ENCODE data around the gene ATP12A.
"Not testable (repeated sequence)": the region's sequence is repeated elsewhere in the genome, so short reads cannot be mapped to it uniquely, and the experiment has no call there.

ATP12A gene

GRCh38 chr13:24688950-24689349, 8.7 kb downstream of the ATP12A start:
- DNase-seq (ENCODE audit: low spot score) = no peak

DNA sequence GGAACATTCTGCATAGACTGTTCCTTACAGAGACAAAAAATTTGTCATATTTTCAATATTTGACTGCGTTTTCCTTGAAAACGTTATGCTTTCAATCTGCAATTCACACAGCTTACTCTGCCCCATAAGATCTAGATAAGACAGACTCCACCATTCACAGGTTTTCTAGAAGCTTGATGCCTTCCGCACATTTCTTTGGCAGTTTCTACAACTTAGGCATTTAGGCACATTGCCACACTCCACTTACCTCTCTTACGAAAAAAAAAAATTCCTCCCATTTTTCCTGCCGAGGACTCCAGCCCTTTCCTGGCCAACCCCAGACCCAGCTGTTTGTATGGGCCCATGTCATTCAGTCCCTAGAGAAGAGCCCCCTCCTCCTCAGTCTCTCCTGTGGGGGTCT, 11.2 kb downstream of the ATP12A start:
- no peak for DNase-seq (ENCODE audit: low spot score)

DNA sequence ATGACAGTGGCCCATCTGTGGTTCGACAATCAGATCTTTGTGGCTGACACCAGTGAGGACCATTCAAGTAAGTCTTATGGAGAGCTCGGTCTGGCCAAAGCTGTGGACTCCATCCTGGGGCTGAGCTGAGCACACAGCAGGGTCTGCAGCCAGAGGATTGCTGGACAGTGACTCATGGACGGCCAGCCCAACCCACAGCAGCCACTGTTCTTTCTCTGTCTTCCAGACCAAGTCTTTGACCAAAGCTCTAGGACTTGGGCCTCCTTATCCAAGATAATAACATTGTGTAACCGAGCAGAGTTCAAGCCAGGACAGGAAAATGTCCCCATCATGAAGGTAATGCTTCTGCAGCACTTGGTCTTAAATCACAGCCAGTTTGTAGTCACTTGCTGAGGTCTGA, 12.4 kb downstream of the ATP12A start:
- DNase-seq (ENCODE audit: low spot score) = no peak

- DNase-seq (ENCODE audit: low spot score) = peak; percentile 89
Observed at GRCh38 chr13:24693862-24694471, 13.8 kb downstream of the ATP12A start.

DNA sequence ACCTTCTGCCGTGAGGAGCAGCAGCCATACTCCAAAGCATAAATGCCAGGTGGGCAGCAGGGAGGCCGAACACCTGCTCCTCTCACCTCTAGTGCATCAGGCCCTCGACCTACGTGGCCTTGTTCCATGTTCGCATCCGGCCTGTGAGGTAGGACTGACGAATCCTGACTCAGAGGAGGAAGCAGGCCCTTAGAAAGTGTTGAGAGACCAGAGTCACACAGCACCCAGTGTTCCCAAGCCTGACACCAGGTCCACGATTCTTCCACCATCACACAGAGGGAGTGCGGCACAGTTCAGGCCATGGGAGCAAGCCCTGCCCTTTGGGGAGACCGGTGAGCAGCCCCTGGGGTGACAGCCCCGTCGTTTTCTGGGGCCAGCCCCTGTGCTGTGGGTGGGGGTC, 14.7 kb downstream of the ATP12A start:
- DNase-seq (ENCODE audit: low spot score) = no peak

GRCh38 chr13:24698686-24699085, 18.5 kb downstream of the ATP12A start:
- DNase-seq (ENCODE audit: low spot score) = no peak

- no peak for DNase-seq (ENCODE audit: low spot score)
Observed at GRCh38 chr13:24699541-24699940, 19.3 kb downstream of the ATP12A start.

- no peak for DNase-seq (ENCODE audit: low spot score)
Observed at GRCh38 chr13:24700539-24700938, 20.3 kb downstream of the ATP12A start.

DNA sequence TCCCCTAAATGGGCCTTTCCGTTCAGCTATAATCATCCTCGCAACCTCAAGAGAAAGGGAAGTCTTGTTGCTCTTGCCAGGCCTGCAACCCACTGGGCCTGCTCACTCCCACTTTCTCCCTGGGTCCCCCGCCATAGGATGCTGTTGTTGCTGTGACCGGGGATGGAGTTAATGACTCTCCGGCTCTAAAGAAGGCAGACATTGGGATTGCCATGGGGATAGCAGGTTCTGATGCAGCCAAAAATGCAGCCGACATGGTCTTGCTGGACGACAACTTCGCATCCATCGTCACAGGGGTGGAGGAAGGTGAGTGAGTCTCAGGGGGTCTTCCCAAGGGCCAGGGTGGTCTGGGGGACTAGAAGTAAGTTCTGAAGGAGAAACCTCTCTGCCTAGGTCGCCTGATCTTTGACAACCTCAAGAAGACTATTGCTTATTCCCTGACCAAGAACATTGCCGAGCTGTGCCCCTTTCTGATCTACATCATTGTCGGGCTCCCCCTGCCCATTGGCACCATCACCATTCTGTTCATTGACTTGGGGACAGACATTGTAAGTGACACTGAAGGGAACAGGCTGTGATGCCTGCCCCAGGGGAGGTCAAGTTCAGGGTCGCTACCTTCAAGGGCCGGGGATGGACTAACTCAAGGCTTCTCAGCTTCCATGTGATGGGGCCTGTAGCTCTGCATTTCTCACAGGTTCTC, 26.8 kb downstream of the ATP12A start:
- no peak for DNase-seq (ENCODE audit: low spot score)

GRCh38 chr13:24709186-24709913, 29.1 kb downstream of the ATP12A start:
- DNase-seq (ENCODE audit: low spot score) = no peak

GRCh38 chr13:24713022-24713421, 32.8 kb downstream of the ATP12A start:
- DNase-seq (ENCODE audit: low spot score) = no peak

GRCh38 chr13:24716011-24716410, 35.8 kb downstream of the ATP12A start:
- peak; percentile 58 for DNase-seq (ENCODE audit: low spot score)

GRCh38 chr13:24716446-24716845, 36.2 kb downstream of the ATP12A start:
- DNase-seq (ENCODE audit: low spot score) = peak; percentile 46

DNA sequence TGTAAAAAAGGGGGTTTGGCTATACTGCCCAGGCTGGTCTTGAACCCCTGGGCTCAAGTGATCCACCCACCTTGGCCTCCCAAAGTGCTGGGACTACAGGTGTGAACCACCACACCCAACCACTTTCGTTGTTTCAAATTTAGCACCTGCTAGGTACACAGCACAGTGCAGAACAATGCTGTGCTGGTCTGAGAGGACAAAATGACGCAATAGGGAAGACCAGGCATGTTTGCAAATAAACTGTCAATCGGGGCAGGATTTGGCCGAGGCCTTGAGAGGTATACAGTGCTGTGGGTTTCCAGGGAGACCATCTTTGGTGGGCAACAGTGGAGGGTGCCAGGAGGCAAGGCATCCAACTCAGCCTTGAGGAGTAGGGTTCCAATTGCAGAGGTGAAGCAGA, 37.0 kb downstream of the ATP12A start:
- DNase-seq (ENCODE audit: low spot score) = no peak

DNA sequence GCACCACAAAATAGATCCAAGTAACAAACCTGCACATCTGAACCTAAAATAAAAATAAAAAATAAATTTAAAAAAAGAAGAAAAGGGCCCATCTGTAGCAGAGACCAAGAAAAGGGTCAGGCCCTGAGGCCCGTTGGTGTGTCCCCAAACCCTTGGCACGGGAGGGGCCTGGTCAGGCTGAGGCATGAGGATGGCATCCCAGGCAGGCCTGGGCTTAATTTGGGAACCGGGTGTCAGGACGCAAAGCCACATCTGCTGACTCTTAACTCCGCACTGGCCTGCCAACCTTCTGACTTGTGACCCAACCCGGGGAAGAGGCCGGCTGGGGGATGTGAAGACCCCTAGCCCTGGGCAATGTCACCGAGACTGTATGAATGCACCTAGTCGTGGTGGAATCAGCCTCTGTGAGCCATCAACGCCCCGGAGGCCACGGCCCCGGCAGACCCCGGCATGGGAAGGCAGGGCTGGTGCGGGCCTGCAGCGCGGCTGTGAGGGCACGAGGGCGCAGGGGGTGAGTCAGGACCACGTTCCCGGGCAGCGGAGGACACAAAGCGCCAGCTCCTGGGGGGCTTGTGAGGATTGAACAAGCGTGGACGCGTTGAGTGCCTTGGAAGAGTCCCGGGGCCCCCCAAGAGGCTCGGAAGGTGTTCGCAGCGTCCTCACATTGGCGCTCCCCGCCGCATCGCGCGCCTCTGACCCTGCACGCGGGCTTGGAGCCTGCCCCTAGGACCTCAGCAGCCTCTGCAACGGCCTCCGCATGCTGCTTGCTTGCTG, 38.2 kb downstream of the ATP12A start:
- no peak for DNase-seq (ENCODE audit: low spot score)

DNA sequence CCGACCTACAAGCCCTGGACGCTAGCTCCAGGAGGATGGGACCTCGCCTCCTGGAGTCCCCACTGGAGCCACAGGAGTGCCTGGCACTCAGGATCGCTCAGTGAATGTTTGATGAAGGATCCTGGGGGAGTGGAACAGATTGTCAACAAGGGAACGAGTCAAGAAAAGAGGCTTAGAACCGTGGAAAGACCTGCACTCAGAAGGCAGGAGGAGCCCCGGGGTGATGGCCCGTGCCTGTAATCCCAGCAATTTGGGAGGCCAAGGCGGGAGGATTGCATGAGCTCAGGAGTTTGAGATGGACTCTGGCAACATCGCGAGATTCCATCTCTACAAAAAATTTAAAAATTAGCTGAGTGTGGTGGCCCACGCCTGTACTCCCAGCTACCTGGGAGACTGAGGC, 38.9 kb downstream of the ATP12A start:
- no peak for DNase-seq (ENCODE audit: low spot score)

GRCh38 chr13:24723206-24723605, 43.0 kb downstream of the ATP12A start:
- no peak for DNase-seq (ENCODE audit: low spot score)

GRCh38 chr13:24724714-24725113, 44.5 kb downstream of the ATP12A start:
- DNase-seq (ENCODE audit: low spot score) = no peak

DNA sequence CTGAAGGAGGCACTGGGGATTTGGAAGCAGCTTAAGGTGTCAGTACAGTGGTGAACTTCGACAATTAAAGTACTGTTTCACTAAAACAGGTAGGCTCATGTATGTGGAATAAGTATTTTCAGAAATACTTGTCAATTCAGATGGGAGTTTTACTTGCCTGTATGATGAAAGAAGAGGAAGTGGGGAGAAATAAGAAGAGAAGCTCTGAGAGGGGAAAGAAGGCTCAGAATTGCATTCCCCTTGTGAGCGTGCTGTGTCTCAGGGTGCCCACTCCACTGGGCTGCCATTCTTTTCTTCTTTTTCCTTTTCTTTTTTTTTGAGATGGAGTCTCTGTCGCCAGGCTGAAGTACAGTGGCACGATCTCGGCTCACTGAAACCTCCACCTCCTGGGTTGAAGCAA, 45.2 kb downstream of the ATP12A start:
- DNase-seq (ENCODE audit: low spot score) = no peak

- DNase-seq (ENCODE audit: low spot score) = peak; percentile 86
Observed at GRCh38 chr13:24727731-24728601, 47.8 kb downstream of the ATP12A start.

DNA sequence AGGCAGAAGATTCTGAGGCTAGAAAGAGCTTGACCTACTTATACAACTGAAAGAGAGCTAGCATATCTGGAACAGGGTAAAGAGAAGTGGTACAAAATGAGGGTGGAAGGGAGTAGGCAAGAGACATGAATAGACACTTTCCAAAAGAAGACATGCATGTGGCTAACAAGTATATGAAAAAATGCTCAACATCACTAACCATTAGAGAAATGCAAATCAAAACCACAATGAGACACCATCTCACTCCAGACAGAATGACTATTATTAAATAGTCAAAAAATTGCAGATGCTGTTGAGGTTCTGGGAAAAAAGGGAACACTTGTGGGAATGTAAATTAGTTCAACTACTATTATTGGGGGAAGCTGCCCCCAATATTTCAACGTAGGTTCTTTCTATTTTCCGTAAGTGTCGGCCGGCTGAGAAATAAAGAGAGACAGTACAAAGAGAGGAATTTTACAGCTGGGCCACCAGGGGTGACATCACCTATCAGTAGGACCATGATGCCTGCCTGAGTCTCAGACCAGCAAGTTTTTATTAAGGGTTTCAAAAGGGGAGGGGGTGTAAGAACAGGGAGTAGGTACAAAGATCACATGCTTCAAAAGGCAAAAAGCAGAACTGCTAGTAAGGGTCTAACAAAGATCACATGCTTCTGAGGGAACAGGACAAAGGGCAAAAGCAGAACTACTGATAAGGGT, 50.8 kb downstream of the ATP12A start:
- DNase-seq (ENCODE audit: low spot score) = not testable (repeated sequence)

All from iPS-NIHi11 (cell line).